ENCODE data around the gene CDC27. TPM values are rescaled to one million over a fixed set of nuclear protein-coding genes. Genes with fewer than 3 reads are reported as not detected.

CDC27 gene
- total RNA-seq, 3 donors from 2014 or later: 52.0 to 67.5 (median 54.8) TPM

DNA sequence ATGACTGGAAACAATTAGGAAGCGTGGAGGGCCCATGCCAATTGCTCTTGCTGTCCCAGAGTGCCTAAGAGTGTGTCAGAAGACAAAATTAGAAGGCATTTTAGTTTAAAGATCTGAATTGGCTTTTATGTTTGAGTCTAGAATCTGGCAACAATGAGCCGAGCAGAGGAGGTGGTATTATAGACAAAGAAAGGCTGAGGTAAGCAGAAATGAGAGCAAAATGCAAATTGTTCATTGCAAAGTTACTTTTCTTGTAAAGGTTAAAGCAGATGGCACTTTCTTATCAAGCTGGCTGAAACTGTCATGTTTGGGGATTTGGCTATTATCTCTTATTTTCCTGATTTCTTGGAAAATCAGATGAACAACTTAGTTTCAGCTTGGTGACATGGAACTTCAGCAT, 23.4 kb upstream of the CDC27 start:
- ATAC-seq (no peak), DNase-seq (no peak)
- Histone ChIP-seq H3K4me1 (ENCODE audit: low read depth) (no peaks in the 10 kb centered on the region), H3K9me3 (no peaks in the 10 kb centered on the region), H3K4me3 (no peak overlapping the region), H3K36me3 (ENCODE audit: low read depth) (no peaks in the 10 kb centered on the region)
- TF ChIP-seq, protein P1, sequence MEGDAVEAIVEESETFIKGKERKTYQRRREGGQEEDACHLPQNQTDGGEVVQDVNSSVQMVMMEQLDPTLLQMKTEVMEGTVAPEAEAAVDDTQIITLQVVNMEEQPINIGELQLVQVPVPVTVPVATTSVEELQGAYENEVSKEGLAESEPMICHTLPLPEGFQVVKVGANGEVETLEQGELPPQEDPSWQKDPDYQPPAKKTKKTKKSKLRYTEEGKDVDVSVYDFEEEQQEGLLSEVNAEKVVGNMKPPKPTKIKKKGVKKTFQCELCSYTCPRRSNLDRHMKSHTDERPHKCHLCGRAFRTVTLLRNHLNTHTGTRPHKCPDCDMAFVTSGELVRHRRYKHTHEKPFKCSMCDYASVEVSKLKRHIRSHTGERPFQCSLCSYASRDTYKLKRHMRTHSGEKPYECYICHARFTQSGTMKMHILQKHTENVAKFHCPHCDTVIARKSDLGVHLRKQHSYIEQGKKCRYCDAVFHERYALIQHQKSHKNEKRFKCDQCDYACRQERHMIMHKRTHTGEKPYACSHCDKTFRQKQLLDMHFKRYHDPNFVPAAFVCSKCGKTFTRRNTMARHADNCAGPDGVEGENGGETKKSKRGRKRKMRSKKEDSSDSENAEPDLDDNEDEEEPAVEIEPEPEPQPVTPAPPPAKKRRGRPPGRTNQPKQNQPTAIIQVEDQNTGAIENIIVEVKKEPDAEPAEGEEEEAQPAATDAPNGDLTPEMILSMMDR (IDR thresholded peaks at IDR 0.05): no peak
- intact Hi-C loops (cut with DNase I, micrococcal nuclease): no loop called here

DNA sequence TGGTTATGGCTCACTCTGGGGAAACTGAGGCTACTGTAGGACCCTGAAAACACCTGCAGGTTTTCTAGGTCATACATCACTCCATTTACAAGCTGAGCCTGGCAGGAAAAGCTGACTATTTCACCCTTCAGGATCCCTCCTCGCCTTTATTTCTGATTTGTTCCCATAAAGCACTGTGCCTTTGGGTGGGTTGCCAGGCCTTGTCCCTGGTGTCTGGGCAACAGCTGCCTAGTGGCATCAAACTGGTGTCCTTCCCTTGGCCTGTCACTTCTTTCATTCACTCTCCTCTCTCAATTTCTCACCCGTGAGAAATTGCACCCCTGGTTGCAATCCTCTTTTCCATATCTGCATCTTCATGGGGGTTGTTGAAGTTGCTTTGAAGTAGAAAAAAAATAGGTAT, 21.7 kb upstream of the CDC27 start:
- Histone ChIP-seq H3K4me3 (no peak overlapping the region), H3K4me1 (ENCODE audit: low read depth) (peaks cover 4% of the 10 kb centered on the region), H3K36me3 (ENCODE audit: low read depth) (no peaks in the 10 kb centered on the region), H3K9me3 (no peaks in the 10 kb centered on the region)
- ATAC-seq (no peak), DNase-seq (no peak)
- TF ChIP-seq, protein P1 (IDR thresholded peaks at IDR 0.05): no peak
- intact Hi-C loops (cut with DNase I, micrococcal nuclease): no loop called here

DNA sequence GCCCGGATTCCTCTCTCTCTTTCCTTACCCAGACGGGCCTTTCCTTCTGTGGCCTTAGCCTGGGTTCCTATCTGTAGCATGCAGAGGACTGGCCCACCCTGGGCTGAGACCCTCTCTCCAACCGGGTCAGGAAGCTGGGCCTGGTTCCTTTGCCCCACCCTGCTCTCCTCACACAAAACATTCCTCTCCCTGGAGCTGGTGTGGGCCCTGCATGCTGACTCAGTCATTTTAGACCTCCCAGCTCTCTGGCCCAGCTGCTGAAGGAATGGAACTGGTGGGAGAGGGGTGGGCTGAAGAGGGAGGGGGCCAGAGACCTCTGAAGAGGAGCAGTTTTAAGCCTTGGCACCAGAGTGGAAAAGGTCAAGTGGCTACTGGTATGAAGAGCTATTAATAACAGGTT, 21.0 kb upstream of the CDC27 start:
- DNase-seq: no peak
- intact Hi-C loops (cut with DNase I, micrococcal nuclease): no loop called here
- no peak for ATAC-seq
- Histone ChIP-seq H3K4me3 (no peak overlapping the region), H3K4me1 (ENCODE audit: low read depth) (peaks cover 10% of the 10 kb centered on the region), H3K9me3 (no peaks in the 10 kb centered on the region), H3K36me3 (ENCODE audit: low read depth) (no peaks in the 10 kb centered on the region)
- TF ChIP-seq, protein P1 (IDR thresholded peaks at IDR 0.05): no peak

DNA sequence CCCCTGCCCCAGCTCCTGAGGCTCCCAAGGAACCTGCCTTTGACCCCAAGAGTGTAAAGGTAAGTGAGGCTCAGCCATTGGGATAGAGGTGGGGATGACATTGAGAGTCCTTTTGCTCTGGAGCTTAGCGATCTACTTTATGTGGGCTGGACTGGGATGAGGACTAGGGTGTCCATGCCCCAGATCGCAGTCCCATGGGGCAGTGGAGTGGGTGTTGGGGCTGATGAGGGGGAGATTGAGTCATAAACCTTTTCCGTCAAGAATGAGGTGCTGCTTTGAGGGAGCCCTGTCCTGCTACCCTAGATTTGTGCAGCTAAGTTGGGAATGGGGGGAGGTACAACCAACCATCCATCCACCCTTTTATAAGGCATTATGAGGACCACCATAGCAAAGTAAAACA, 20.4 kb upstream of the CDC27 start:
- Histone ChIP-seq H3K4me3 (no peak overlapping the region), H3K36me3 (ENCODE audit: low read depth) (no peaks in the 10 kb centered on the region), H3K4me1 (ENCODE audit: low read depth) (peaks cover 15% of the 10 kb centered on the region), H3K9me3 (no peaks in the 10 kb centered on the region)
- DNase-seq (no peak), ATAC-seq (no peak)
- intact Hi-C loops (cut with DNase I, micrococcal nuclease): no loop called here
- TF ChIP-seq, protein P1 (IDR thresholded peaks at IDR 0.05): no peak

DNA sequence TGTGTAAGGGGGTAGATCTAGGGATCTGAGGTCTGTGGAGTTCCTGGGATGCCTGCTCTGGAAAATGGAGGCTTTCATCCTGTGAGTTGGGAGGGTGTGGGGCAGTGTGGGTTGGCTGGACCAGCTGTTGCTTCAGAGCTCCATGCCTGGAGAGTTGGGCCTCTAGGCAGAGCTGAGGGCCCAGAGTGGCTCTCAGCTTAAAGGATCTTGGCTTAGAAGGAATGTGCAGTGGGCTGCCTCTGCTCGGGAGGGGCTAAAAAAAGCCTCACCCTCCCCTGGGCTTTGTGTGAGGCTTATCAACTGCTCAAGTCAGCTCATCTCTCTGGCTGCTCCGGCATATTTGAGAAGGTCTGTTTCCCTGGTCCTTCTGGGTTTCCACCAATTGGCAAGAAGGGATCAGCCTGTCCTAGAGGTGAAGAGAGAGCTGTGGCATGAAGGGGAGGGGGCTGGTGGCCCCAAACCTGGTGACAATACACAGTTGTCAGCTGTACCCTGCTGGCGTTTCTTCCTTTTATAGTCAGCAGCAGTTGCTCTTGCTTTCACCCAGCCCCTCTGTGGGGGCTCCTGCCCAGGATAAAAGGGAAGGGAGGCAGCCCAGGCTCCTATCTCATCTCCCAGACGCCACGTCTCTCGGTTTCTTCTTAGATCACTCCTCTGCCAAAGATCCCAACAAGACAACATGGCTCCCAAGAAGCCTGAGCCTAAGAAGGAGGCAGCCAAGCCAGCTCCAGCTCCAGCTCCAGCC, 19.8 kb upstream of the CDC27 start, which contains the start of gene MYL4:
MYL4 (plus strand) TSS at position 605 of the 745 bp plus-strand sequence; CDS start at position 680, 75 bp downstream.
- intact Hi-C loops (cut with DNase I, micrococcal nuclease): no loop called here
- TF ChIP-seq, protein P1 (IDR thresholded peaks at IDR 0.05): no peak
- DNase-seq (no peak), ATAC-seq (no peak)
- Histone ChIP-seq H3K9me3 (no peaks in the 10 kb centered on the region), H3K4me3 (no peak within 1 kb of the TSS), H3K36me3 (ENCODE audit: low read depth) (no peaks in the 10 kb centered on the region), H3K4me1 (ENCODE audit: low read depth) (peaks cover 15% of the 10 kb centered on the region)

Measured in mucosa of descending colon (tissue), 3 donors.